ENCODE measurements around the gene USP47.

The USP47 gene

GRCh38 chr11:11987503-11988022 lies 145.8 kb downstream of the USP47 start:
- DNase-seq (ENCODE audit: low read depth) = no peak
- TF ChIP-seq CTCF (IDR thresholded peaks at IDR 0.05; ENCODE audit: low read depth, low read length) (peak; percentile 12), MYC (IDR thresholded peaks at IDR 0.05; ENCODE audit: low read depth, low read length) (no peak)
- H3K4me3 ChIP-seq (ENCODE audit: low read depth, low read length) = no peak overlapping the region

GRCh38 chr11:11988099-11988651 lies 146.4 kb downstream of the USP47 start:
- no peak for DNase-seq (ENCODE audit: low read depth)
- no peak overlapping the region for H3K4me3 ChIP-seq (ENCODE audit: low read depth, low read length)
- TF ChIP-seq CTCF (IDR thresholded peaks at IDR 0.05; ENCODE audit: low read depth, low read length) = no peak
- TF ChIP-seq MAX (IDR thresholded peaks at IDR 0.05; ENCODE audit: low read depth, low read length) = no peak
- no peak for TF ChIP-seq POLR2A (IDR thresholded peaks at IDR 0.05; ENCODE audit: extremely low read depth, insufficient read length)
- no peak for TF ChIP-seq MYC (IDR thresholded peaks at IDR 0.05; ENCODE audit: low read depth, low read length)

GRCh38 chr11:11988681-11989261 lies 147.0 kb downstream of the USP47 start:
- H3K4me3 ChIP-seq (ENCODE audit: low read depth, low read length) = no peak overlapping the region
- DNase-seq (ENCODE audit: low read depth) = no peak
- TF ChIP-seq MYC (IDR thresholded peaks at IDR 0.05; ENCODE audit: low read depth, low read length) (no peak), POLR2A (IDR thresholded peaks at IDR 0.05; ENCODE audit: extremely low read depth, insufficient read length) (no peak), CTCF (IDR thresholded peaks at IDR 0.05; ENCODE audit: low read depth, low read length) (no peak), MAX (IDR thresholded peaks at IDR 0.05; ENCODE audit: low read depth, low read length) (no peak)

- TF ChIP-seq POLR2A (IDR thresholded peaks at IDR 0.05; ENCODE audit: extremely low read depth, insufficient read length) (no peak), MYC (IDR thresholded peaks at IDR 0.05; ENCODE audit: low read depth, low read length) (no peak), MAX (IDR thresholded peaks at IDR 0.05; ENCODE audit: low read depth, low read length) (no peak), CTCF (IDR thresholded peaks at IDR 0.05; ENCODE audit: low read depth, low read length) (no peak)
- DNase-seq (ENCODE audit: low read depth) = no peak
- H3K4me3 ChIP-seq (ENCODE audit: low read depth, low read length) = no peak overlapping the region
These were observed 148.3 kb downstream of the USP47 start for GRCh38 chr11:11989774-11990744.

- no peak overlapping the region for H3K4me3 ChIP-seq (ENCODE audit: low read depth, low read length)
- no peak for DNase-seq (ENCODE audit: low read depth)
- TF ChIP-seq POLR2A (IDR thresholded peaks at IDR 0.05; ENCODE audit: extremely low read depth, insufficient read length) = no peak
- no peak for TF ChIP-seq MAX (IDR thresholded peaks at IDR 0.05; ENCODE audit: low read depth, low read length)
- no peak for TF ChIP-seq CTCF (IDR thresholded peaks at IDR 0.05; ENCODE audit: low read depth, low read length)
- no peak for TF ChIP-seq MYC (IDR thresholded peaks at IDR 0.05; ENCODE audit: low read depth, low read length)
These were observed 150.8 kb downstream of the USP47 start for GRCh38 chr11:11992257-11993212.
